GM19372 (cell line): Measurements from ENCODE around the gene CLPTM1L.
"Not testable (repeated sequence)": the region's sequence is repeated elsewhere in the genome, so short reads cannot be mapped to it uniquely, and the experiment has no call there.

Experiments
- ATAC-seq: cut with Tn5 transposase; IDR thresholded peaks from one replicate; pipeline ENCODE4 v1.9.1; 2021; ENCODE audit warnings: mild to moderate bottlenecking, low read depth, moderate library complexity; ENCODE audit not compliant: unreplicated experiment

CLPTM1L gene

GRCh38 chr5:1330146-1330846, 14.6 kb downstream of the CLPTM1L start:
- ATAC-seq: no peak

GRCh38 chr5:1329111-1329579, 15.8 kb downstream of the CLPTM1L start:
- ATAC-seq: no peak

GRCh38 chr5:1328237-1329110, 16.4 kb downstream of the CLPTM1L start:
- not testable (repeated sequence) for ATAC-seq

GRCh38 chr5:1326901-1327756, 17.8 kb downstream of the CLPTM1L start:
- not testable (repeated sequence) for ATAC-seq

- not testable (repeated sequence) for ATAC-seq
Observed at GRCh38 chr5:1326532-1326875, 18.4 kb downstream of the CLPTM1L start.

- no peak for ATAC-seq
Observed at GRCh38 chr5:1325870-1326531, 18.9 kb downstream of the CLPTM1L start.

- no peak for ATAC-seq
Observed at GRCh38 chr5:1325191-1325741, 19.6 kb downstream of the CLPTM1L start.

GRCh38 chr5:1324719-1325190, 20.1 kb downstream of the CLPTM1L start:
- no peak for ATAC-seq

GRCh38 chr5:1324301-1324700, 20.6 kb downstream of the CLPTM1L start:
- ATAC-seq: no peak

GRCh38 chr5:1323803-1324173, 21.1 kb downstream of the CLPTM1L start:
- ATAC-seq: no peak

- no peak for ATAC-seq
Observed at GRCh38 chr5:1322955-1323802, 21.7 kb downstream of the CLPTM1L start.

GRCh38 chr5:1322036-1322900, 22.6 kb downstream of the CLPTM1L start:
- no peak for ATAC-seq

GRCh38 chr5:1321576-1321975, 23.3 kb downstream of the CLPTM1L start:
- ATAC-seq: no peak

GRCh38 chr5:1320436-1321344, 24.2 kb downstream of the CLPTM1L start:
- ATAC-seq: no peak

GRCh38 chr5:1319436-1320256, 25.3 kb downstream of the CLPTM1L start:
- ATAC-seq: no peak

GRCh38 chr5:1318659-1319251, 26.1 kb downstream of the CLPTM1L start:
- no peak for ATAC-seq
